Measurements from ENCODE around the gene CAVIN3.

DNA sequence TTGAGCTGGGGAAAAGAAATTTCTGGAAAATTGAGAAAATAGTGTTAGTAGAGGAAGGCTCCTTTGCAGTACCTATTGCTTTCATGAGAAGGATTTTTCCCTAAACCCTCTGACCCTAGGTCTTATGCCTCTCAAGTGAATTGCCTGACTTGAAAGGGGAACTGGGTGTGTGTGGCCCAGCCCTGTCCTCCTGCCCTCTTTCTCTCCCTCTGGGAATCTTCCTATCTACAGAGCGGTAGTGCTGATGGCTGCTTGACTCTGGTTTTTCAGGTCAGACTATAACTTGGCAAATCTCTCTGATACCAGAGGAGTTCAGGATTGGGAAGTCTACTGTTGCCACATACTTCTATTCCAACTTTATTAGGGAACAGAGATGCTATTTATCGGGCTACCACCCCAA, 19.2 kb downstream of the CAVIN3 start:
- no peak for TF ChIP-seq POLR2A (IDR thresholded peaks at IDR 0.05; ENCODE audit: low read depth, low read length)
- no peak for TF ChIP-seq TAF1 (IDR thresholded peaks at IDR 0.05; ENCODE audit: borderline replicate concordance, low read depth, low read length)
- no peak for TF ChIP-seq MXI1 (IDR thresholded peaks at IDR 0.05; ENCODE audit: low read depth, low read length)
- no peak for TF ChIP-seq HDAC2 (IDR thresholded peaks at IDR 0.05)
- TF ChIP-seq RELA (IDR thresholded peaks at IDR 0.05; ENCODE audit: borderline replicate concordance, partially characterized antibody): no peak
- no peak for TF ChIP-seq SRF (IDR thresholded peaks at IDR 0.05; ENCODE audit: low read depth in 2 of 2, low read length in 2 of 2)
- TF ChIP-seq NR2C2 (IDR thresholded peaks at IDR 0.05; ENCODE audit: borderline replicate concordance, control insufficient read depth, insufficient read length, low read depth): no peak
- TF ChIP-seq RFX5 (IDR thresholded peaks at IDR 0.05; ENCODE audit: low read depth, low read length): no peak
- no peak for TF ChIP-seq GABPA (IDR thresholded peaks at IDR 0.05; ENCODE audit: low read depth)
- no peak for TF ChIP-seq EGR1 (IDR thresholded peaks at IDR 0.05; ENCODE audit: borderline replicate concordance in 1 of 2, low read depth in 2 of 2, low read length in 2 of 2)
- TF ChIP-seq, protein P1, sequence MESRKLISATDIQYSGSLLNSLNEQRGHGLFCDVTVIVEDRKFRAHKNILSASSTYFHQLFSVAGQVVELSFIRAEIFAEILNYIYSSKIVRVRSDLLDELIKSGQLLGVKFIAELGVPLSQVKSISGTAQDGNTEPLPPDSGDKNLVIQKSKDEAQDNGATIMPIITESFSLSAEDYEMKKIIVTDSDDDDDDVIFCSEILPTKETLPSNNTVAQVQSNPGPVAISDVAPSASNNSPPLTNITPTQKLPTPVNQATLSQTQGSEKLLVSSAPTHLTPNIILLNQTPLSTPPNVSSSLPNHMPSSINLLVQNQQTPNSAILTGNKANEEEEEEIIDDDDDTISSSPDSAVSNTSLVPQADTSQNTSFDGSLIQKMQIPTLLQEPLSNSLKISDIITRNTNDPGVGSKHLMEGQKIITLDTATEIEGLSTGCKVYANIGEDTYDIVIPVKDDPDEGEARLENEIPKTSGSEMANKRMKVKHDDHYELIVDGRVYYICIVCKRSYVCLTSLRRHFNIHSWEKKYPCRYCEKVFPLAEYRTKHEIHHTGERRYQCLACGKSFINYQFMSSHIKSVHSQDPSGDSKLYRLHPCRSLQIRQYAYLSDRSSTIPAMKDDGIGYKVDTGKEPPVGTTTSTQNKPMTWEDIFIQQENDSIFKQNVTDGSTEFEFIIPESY (IDR thresholded peaks at IDR 0.05): no peak
- TF ChIP-seq FOS (IDR thresholded peaks at IDR 0.05; ENCODE audit: borderline replicate concordance, extremely low read depth, insufficient read length): no peak
